Skin of body (tissue), 2 donors: ENCODE data around the gene PPCDC. TPM values are rescaled to one million over a fixed set of nuclear protein-coding genes. Genes with fewer than 3 reads are reported as not detected.

Experiments used
- small RNA-seq: library from RNA; depleted of rRNA; stranded (forward); fragments of <200 nt; gene quantifications from one replicate; pipeline ENCODE3, GENCODE V24; 2014; ENCODE audit warnings: low replicate concordance
- total RNA-seq: library from RNA; depleted of rRNA; stranded (reverse); fragments of >200 nt; gene quantifications from one replicate; pipeline ENCODE4 v1.2.3, GENCODE V29; 2014

Gene PPCDC
- total RNA-seq, 1 donor from 2014 or later: 10.8 TPM

Small RNAs within 50 kb of the gene (small RNA-seq; reads per million reads assigned to genes)
- gene AC015720.1: not detected
- gene RF00019: not detected

Other genes with a start within 250 kb of the PPCDC start
- gene CSK, start 241.5 kb upstream of the PPCDC start, total RNA-seq: 21.4 TPM
- gene LMAN1L, start 210.8 kb upstream of the PPCDC start, total RNA-seq: 0.20 TPM
- gene CPLX3, start 197.0 kb upstream of the PPCDC start, total RNA-seq: 0.20 TPM
- 23.4 TPM for gene ULK3, start 180.4 kb upstream of the PPCDC start, total RNA-seq
- 21.6 TPM for gene SCAMP2, start 150.2 kb upstream of the PPCDC start, total RNA-seq
- 23.3 TPM for gene MPI, start 133.5 kb upstream of the PPCDC start, total RNA-seq
- 43.4 TPM for gene FAM219B, start 116.7 kb upstream of the PPCDC start, total RNA-seq
- gene COX5A, start 85.5 kb upstream of the PPCDC start, total RNA-seq: 56.3 TPM
- 2.1 TPM for gene RPP25, start 66.8 kb upstream of the PPCDC start, total RNA-seq
- gene SCAMP5, start 28.0 kb upstream of the PPCDC start, total RNA-seq: 3.2 TPM
- gene C15orf39, start 178.3 kb downstream of the PPCDC start, total RNA-seq: 5.9 TPM
- not detected for gene GOLGA6C, start 234.7 kb downstream of the PPCDC start, total RNA-seq